ENCODE data around the gene OR7D2.

OR7D2 gene

GRCh38 chr19:9178901-9179300 lies at the start of gene OR7D2:
OR7D2 (plus strand) TSS chr19:9178979; CDS start chr19:9185782, 6,803 bp downstream.
- FAIRE-seq (no peak), DNase-seq (ENCODE audit: insufficient read length, low spot score) (no peak)

- FAIRE-seq, result no peak
- no peak for DNase-seq (ENCODE audit: insufficient read length, low spot score)
Observed at GRCh38 chr19:9130965-9131364, 47.8 kb upstream of the OR7D2 start.

- FAIRE-seq (peak; percentile 33), DNase-seq (ENCODE audit: insufficient read length, low spot score) (peak; percentile 23)
Observed at GRCh38 chr19:9132422-9132821, 46.4 kb upstream of the OR7D2 start.

GRCh38 chr19:9139609-9140158 lies 39.1 kb upstream of the OR7D2 start:
- FAIRE-seq (no peak), DNase-seq (ENCODE audit: insufficient read length, low spot score) (no peak)

GRCh38 chr19:9140159-9140874 lies 38.5 kb upstream of the OR7D2 start, which contains the start of gene ZNF317:
ZNF317 (plus strand) TSS chr19:9140397; CDS start chr19:9156017, 15,620 bp downstream.
- FAIRE-seq, result peak; percentile 16
- peak; percentile 89 for DNase-seq (ENCODE audit: insufficient read length, low spot score)

GRCh38 chr19:9144920-9145319 lies 33.9 kb upstream of the OR7D2 start:
- DNase-seq (ENCODE audit: insufficient read length, low spot score) (no peak), FAIRE-seq (no peak)

GRCh38 chr19:9146882-9147281 lies 31.9 kb upstream of the OR7D2 start:
- no peak for DNase-seq (ENCODE audit: insufficient read length, low spot score)
- FAIRE-seq, result no peak

- FAIRE-seq, result no peak
- DNase-seq (ENCODE audit: insufficient read length, low spot score), result no peak
Observed at GRCh38 chr19:9148697-9149096, 30.1 kb upstream of the OR7D2 start.

- FAIRE-seq, result no peak
Observed at GRCh38 chr19:9149997-9150396, 28.8 kb upstream of the OR7D2 start.

GRCh38 chr19:9150650-9151049 lies 28.1 kb upstream of the OR7D2 start:
- FAIRE-seq (no peak), DNase-seq (ENCODE audit: insufficient read length, low spot score) (no peak)

More at GRCh38 chr19:9149997-9150396, 28.8 kb upstream of the OR7D2 start:
- DNase-seq (ENCODE audit: insufficient read length, low spot score), result no peak

GRCh38 chr19:9151367-9151766 lies 27.4 kb upstream of the OR7D2 start:
- DNase-seq (ENCODE audit: insufficient read length, low spot score) (no peak), FAIRE-seq (no peak)

- no peak for DNase-seq (ENCODE audit: insufficient read length, low spot score)
Observed at GRCh38 chr19:9155591-9155990, 23.2 kb upstream of the OR7D2 start.

GRCh38 chr19:9156304-9156703 lies 22.5 kb upstream of the OR7D2 start:
- FAIRE-seq (no peak), DNase-seq (ENCODE audit: insufficient read length, low spot score) (no peak)

More at GRCh38 chr19:9155591-9155990, 23.2 kb upstream of the OR7D2 start:
- no peak for FAIRE-seq

GRCh38 chr19:9159891-9160290 lies 18.9 kb upstream of the OR7D2 start:
- peak; percentile 28 for FAIRE-seq
- no peak for DNase-seq (ENCODE audit: insufficient read length, low spot score)

- DNase-seq (ENCODE audit: insufficient read length, low spot score) (no peak), FAIRE-seq (no peak)
Observed at GRCh38 chr19:9161427-9161826, 17.4 kb upstream of the OR7D2 start.

GRCh38 chr19:9165261-9165660 lies 13.5 kb upstream of the OR7D2 start:
- no peak for FAIRE-seq
- no peak for DNase-seq (ENCODE audit: insufficient read length, low spot score)

GRCh38 chr19:9166846-9167245 lies 11.9 kb upstream of the OR7D2 start:
- DNase-seq (ENCODE audit: insufficient read length, low spot score), result no peak
- no peak for FAIRE-seq

GRCh38 chr19:9171393-9171991 lies 7.3 kb upstream of the OR7D2 start:
- no peak for FAIRE-seq
- DNase-seq (ENCODE audit: insufficient read length, low spot score), result no peak

GRCh38 chr19:9175326-9175725 lies 3.5 kb upstream of the OR7D2 start:
- DNase-seq (ENCODE audit: insufficient read length, low spot score), result no peak
- FAIRE-seq, result no peak

- DNase-seq (ENCODE audit: insufficient read length, low spot score) (no peak), FAIRE-seq (no peak)
Observed at GRCh38 chr19:9183000-9183399, 4.2 kb downstream of the OR7D2 start.

- FAIRE-seq (no peak), DNase-seq (ENCODE audit: insufficient read length, low spot score) (no peak)
Observed at GRCh38 chr19:9187191-9187590, 8.4 kb downstream of the OR7D2 start.

- FAIRE-seq (no peak), DNase-seq (ENCODE audit: insufficient read length, low spot score) (no peak)
Observed at GRCh38 chr19:9189535-9189934, 10.8 kb downstream of the OR7D2 start.

Measured in HTR-8/SVneo (cell line).